IPS-15b (cell line): ENCODE measurements around the gene RPS8.
"Not testable (repeated sequence)": the region's sequence is repeated elsewhere in the genome, so short reads cannot be mapped to it uniquely, and the experiment has no call there.

Experiments used
- H3K27me3 ChIP-seq: one replicate; pipeline ENCODE4 v1.6.1; 2013; ENCODE audit warnings: low read length; ENCODE audit not compliant: control insufficient read depth, insufficient read depth
- H3K36me3 ChIP-seq: one replicate; pipeline ENCODE4 v1.6.1; 2013; ENCODE audit warnings: low read length; ENCODE audit not compliant: control insufficient read depth, insufficient read depth
- H3K4me1 ChIP-seq: one replicate; pipeline ENCODE4 v1.6.1; 2013; ENCODE audit warnings: mild to moderate bottlenecking, low read length; ENCODE audit not compliant: control insufficient read depth, insufficient read depth
- H3K4me3 ChIP-seq: one replicate; pipeline ENCODE4 v1.5.1; 2013; ENCODE audit warnings: low read depth, low read length
- H3K9ac ChIP-seq: one replicate; pipeline ENCODE4 v1.6.1; 2013; ENCODE audit warnings: low read depth, mild to moderate bottlenecking, low read length
- H3K9me3 ChIP-seq: one replicate; pipeline ENCODE4 v1.6.1; 2013; ENCODE audit warnings: mild to moderate bottlenecking, low read length; ENCODE audit not compliant: control insufficient read depth, insufficient read depth

The RPS8 gene

DNA sequence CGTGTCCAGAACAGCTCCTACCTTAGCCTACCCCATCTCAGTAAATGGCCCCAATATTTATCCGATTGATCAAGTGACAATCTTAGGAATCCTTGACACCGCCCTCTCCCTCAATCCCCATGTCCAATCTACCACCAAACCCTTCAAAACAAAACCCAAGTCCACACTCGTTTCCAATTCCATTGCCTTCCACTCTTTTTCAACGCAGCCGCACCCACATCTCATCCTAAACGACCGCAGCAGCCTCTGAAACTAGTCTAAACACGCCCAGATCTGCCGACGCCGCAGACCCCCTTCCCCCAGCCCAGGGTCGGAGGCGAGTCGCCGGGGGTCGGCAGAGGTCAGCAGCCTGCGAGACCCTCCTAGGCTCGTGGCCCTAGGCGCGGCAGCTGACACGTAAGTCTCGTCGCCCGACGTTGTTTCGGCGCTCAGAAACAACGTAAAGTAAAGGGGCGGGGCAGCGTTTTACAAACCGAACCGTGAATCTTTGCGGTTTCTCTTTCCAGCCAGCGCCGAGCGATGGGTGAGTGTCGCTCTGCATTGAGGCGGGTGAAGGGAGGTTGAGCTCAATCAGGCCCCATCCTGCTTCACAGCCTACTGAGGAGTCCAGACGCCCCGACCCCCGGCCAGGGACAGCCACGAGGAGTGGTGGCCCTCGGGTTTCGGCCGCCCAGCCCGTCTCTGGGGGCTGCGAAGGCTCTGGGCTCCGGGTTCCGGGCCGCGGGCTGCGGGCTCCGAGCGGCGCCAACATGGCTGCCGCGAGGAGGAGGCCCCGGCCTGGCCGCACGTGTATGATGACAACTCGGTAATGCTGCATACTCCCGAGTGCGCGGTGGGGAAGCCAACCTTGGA lies at the start of gene RPS8:
Gene RPS8, plus strand, starts transcription at position 463 of the 852 bp plus-strand sequence. Its CDS starts 57 bp downstream, at position 520.
- Histone ChIP-seq H3K9me3 (no peaks in the 10 kb centered on the region), H3K4me1 (peaks cover 4% of the 10 kb centered on the region), H3K9ac (peak within 1 kb of the TSS; percentile 99), H3K36me3 (peaks cover 36% of the 10 kb centered on the region), H3K4me3 (peak within 1 kb of the TSS; percentile 68), H3K27me3 (no peaks in the 10 kb centered on the region)

GRCh38 chr1:44730741-44731512 lies 44.4 kb upstream of the RPS8 start, which contains the start of gene RNU5D-1:
Gene RNU5D-1, minus strand, starts transcription at chr1:44731170.
- no peaks in the 10 kb centered on the region for H3K27me3 ChIP-seq
- H3K36me3 ChIP-seq = no peaks in the 10 kb centered on the region
- no peak within 1 kb of the TSS for H3K4me3 ChIP-seq
- H3K9me3 ChIP-seq = no peaks in the 10 kb centered on the region
- H3K9ac ChIP-seq = peak within 1 kb of the TSS; percentile 77
- peaks cover 4% of the 10 kb centered on the region for H3K4me1 ChIP-seq

DNA sequence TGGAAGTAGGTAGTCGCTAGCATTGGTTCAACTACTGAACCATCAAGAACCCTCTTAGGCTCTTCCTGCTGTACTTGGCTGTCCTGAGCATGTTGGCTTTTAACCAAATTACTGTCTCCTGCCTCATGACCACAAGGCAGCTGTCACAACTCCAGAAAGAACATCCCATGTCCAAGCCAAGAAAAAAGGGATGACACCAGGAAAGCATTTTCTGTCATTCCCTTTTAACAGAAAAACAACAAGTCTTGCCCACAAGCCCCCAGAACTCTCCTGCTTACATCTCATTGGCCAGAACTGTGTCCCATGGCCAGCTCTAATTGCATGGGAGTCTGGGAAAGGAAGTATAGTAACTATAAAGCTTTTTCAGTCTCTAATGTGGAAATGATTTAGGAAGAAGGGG lies 42.0 kb upstream of the RPS8 start:
- Histone ChIP-seq H3K36me3 (no peaks in the 10 kb centered on the region), H3K9me3 (no peaks in the 10 kb centered on the region), H3K4me1 (peaks cover 4% of the 10 kb centered on the region), H3K9ac (no peak overlapping the region), H3K27me3 (no peaks in the 10 kb centered on the region), H3K4me3 (no peak overlapping the region)

DNA sequence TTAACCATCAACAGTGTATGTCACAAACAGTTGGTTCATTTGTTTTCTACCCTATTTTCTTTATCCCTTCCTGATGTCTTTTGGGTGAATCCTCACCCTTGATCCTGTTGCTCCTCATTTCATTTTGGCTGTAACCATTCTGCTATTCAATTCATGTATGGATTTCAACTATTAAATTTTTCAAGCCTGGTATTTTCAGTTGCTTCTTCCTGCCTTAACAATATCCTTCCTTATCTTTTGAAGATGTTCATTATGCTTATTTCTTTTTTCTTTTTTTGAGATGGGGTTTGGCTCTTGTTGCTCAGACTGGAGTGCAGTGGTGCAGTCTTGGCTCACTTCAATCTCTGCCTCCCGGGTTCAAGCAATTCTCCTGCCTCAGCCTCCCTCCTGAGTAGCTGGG lies 41.6 kb upstream of the RPS8 start:
- Histone ChIP-seq H3K9me3 (no peaks in the 10 kb centered on the region), H3K36me3 (no peaks in the 10 kb centered on the region)

DNA sequence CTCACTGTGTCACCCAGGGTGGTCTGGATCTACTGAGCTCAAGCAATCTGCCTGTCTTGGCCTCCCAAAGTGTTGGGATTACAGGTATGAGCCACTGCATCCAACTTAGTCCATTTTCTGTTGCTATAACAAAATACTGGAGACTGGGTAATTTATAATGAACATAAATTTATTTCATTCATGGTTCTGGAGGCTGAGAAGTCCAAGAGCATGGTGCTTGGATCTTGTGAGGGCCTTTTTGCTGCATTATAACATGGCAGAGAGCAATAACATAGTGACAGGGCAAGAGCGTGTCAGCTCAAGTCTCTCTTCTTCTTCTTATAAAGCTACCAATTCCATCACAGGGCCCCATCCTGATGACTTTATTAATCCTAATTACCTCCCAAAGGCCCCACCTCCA lies 39.3 kb upstream of the RPS8 start:
- Histone ChIP-seq H3K36me3 (no peaks in the 10 kb centered on the region), H3K4me1 (peaks cover 4% of the 10 kb centered on the region), H3K4me3 (no peak overlapping the region), H3K27me3 (no peaks in the 10 kb centered on the region), H3K9ac (no peak overlapping the region), H3K9me3 (no peaks in the 10 kb centered on the region)

More for the DNA sequence above, 41.6 kb upstream of the RPS8 start:
- H3K27me3 ChIP-seq = no peaks in the 10 kb centered on the region
- H3K9ac ChIP-seq = no peak overlapping the region
- H3K4me3 ChIP-seq = no peak overlapping the region
- peaks cover 4% of the 10 kb centered on the region for H3K4me1 ChIP-seq

GRCh38 chr1:44738953-44739306 lies 36.4 kb upstream of the RPS8 start:
- H3K27me3 ChIP-seq, H3K9me3 ChIP-seq: not testable (repeated sequence)

GRCh38 chr1:44739307-44740178 lies 35.8 kb upstream of the RPS8 start, which contains the start of gene KIF2C:
Gene KIF2C, plus strand, starts transcription at chr1:44739837. Its CDS starts 96 bp downstream, at chr1:44739933.
- H3K4me3 ChIP-seq = peak within 1 kb of the TSS; percentile 97
- H3K27me3 ChIP-seq = no peaks in the 10 kb centered on the region
- H3K4me1 ChIP-seq = no peaks in the 10 kb centered on the region
- H3K9me3 ChIP-seq = no peaks in the 10 kb centered on the region
- H3K36me3 ChIP-seq = peaks cover 16% of the 10 kb centered on the region
- H3K9ac ChIP-seq = peak within 1 kb of the TSS; percentile 97

More at GRCh38 chr1:44738953-44739306, 36.4 kb upstream of the RPS8 start:
- not testable (repeated sequence) for H3K9ac ChIP-seq, H3K4me1 ChIP-seq
- peaks cover 11% of the 10 kb centered on the region for H3K36me3 ChIP-seq
- peak overlapping the region; percentile 97 for H3K4me3 ChIP-seq

- peaks cover 18% of the 10 kb centered on the region for H3K36me3 ChIP-seq
- H3K9ac ChIP-seq = peak overlapping the region; percentile 97
- H3K4me1 ChIP-seq = no peaks in the 10 kb centered on the region
- H3K4me3 ChIP-seq = peak overlapping the region; percentile 97
- no peaks in the 10 kb centered on the region for H3K9me3 ChIP-seq
- no peaks in the 10 kb centered on the region for H3K27me3 ChIP-seq
Measured at GRCh38 chr1:44740179-44740617, 35.1 kb upstream of the RPS8 start.

DNA sequence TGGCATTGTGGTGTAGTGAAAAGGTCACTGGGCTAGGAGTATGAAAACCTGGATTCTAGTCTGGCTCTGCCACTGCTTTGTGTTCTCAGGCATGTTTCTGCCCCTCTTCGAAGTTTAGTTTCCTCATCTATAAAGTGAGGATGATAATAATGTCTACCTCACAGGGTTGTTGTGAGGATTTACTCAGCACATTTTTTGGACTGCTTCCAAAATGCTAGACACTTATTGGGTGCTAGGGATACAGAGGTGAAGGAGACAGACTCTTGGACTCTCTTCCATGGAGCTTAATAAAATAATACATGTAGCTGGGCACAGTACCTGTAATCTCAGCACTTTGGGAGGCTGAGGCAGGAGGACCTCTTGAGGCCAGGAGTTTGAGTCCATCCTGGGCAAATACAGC lies 32.1 kb upstream of the RPS8 start:
- Histone ChIP-seq H3K36me3 (peaks cover 32% of the 10 kb centered on the region), H3K9ac (no peak overlapping the region), H3K27me3 (no peaks in the 10 kb centered on the region), H3K9me3 (no peaks in the 10 kb centered on the region), H3K4me1 (no peaks in the 10 kb centered on the region), H3K4me3 (no peak overlapping the region)

DNA sequence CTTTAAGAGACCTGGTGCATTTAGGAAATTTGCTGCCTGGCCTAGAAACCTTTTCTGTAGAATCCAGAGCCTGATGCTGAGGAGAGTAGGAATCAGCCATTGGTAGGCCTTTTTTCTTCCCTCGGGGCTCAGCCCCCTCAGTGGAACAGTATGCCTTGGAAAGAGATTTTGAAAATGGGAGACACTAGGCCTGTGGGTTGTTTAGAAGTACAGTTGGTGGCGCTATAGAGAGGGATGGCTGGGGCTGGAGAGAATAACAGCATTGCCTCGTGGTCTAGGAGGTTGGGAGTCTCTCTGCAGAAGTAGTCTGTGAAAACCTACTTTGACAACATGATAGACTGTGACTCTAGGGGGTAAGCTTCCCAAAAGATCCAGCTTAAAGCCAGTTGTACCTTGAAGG lies 27.5 kb upstream of the RPS8 start:
- Histone ChIP-seq H3K36me3 (peaks cover 44% of the 10 kb centered on the region), H3K27me3 (no peaks in the 10 kb centered on the region), H3K4me3 (no peak overlapping the region), H3K9me3 (no peaks in the 10 kb centered on the region), H3K9ac (no peak overlapping the region), H3K4me1 (no peaks in the 10 kb centered on the region)

DNA sequence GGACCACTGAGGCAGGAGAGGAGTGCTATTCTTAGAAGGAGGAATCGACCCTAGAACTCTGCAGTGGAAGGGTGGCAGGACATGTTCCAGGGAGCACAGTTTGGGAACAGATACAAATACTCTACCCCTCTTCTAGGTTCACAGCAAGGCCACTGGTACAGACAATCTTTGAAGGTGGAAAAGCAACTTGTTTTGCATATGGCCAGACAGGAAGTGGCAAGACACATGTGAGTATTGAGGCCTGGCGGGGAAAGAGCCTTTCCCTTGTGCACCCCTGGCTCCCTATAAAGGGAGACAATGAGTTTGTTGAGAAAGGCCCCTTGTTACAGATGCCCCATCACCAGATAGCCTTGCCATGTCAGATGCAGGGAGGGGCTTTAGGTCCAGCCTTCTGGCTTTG lies 17.9 kb upstream of the RPS8 start:
- Histone ChIP-seq H3K9me3 (no peaks in the 10 kb centered on the region), H3K4me1 (no peaks in the 10 kb centered on the region), H3K27me3 (no peaks in the 10 kb centered on the region), H3K36me3 (peaks cover 81% of the 10 kb centered on the region), H3K9ac (no peak overlapping the region), H3K4me3 (no peak overlapping the region)
